Uterus (tissue), 2 donors: ENCODE results near the gene PRKCE.

Source experiments
- POLR2A ChIP-seq, 2 donors: fragments of 450-650 bp; IDR thresholded peaks; one replicate each; pipeline ENCODE4 v1.6.1; 2016; ENCODE audit warnings: antibody characterized with exemption in 2 of 2, mild to moderate bottlenecking in 1 of 2, moderate library complexity in 1 of 2
- TF ChIP-seq, protein P1 (sequence below), 4 experiments: fragments of 200-600 bp in 2 of 4; fragments of 450-650 bp in 2 of 4; sonication (generic) in 2 of 4; IDR thresholded peaks; one replicate each; pipeline ENCODE4 v1.5.1; 2016 to 2019; ENCODE audit warnings: antibody characterized with exemption in 4 of 4, mild to moderate bottlenecking in 2 of 4, moderate library complexity in 1 of 4

- TF ChIP-seq, protein P1, sequence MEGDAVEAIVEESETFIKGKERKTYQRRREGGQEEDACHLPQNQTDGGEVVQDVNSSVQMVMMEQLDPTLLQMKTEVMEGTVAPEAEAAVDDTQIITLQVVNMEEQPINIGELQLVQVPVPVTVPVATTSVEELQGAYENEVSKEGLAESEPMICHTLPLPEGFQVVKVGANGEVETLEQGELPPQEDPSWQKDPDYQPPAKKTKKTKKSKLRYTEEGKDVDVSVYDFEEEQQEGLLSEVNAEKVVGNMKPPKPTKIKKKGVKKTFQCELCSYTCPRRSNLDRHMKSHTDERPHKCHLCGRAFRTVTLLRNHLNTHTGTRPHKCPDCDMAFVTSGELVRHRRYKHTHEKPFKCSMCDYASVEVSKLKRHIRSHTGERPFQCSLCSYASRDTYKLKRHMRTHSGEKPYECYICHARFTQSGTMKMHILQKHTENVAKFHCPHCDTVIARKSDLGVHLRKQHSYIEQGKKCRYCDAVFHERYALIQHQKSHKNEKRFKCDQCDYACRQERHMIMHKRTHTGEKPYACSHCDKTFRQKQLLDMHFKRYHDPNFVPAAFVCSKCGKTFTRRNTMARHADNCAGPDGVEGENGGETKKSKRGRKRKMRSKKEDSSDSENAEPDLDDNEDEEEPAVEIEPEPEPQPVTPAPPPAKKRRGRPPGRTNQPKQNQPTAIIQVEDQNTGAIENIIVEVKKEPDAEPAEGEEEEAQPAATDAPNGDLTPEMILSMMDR (IDR thresholded peaks at IDR 0.05) = no peak
- no peak for TF ChIP-seq POLR2A (IDR thresholded peaks at IDR 0.05)
Measured at GRCh38 chr2:45882707-45883602, 231.5 kb downstream of the PRKCE start.
